Nephron (organoid): ENCODE measurements around the gene FOCAD.

Experiments
- H3K27ac Mint-ChIP-seq, 3 experiments: 2 replicates each; pipeline ENCODE4 v1.8.0; 2020; ENCODE audit warnings: mixed read lengths in 3 of 3, mild to moderate bottlenecking in 2 of 3, moderate library complexity in 1 of 3
- H3K27me3 Mint-ChIP-seq: 2 replicates; pipeline ENCODE4 v1.8.0; 2021; ENCODE audit warnings: low read depth, mild to moderate bottlenecking, moderate library complexity, mixed read lengths
- H3K36me3 Mint-ChIP-seq: 2 replicates; pipeline ENCODE4 v1.8.0; 2020; ENCODE audit warnings: low read depth, mixed read lengths
- H3K4me1 Mint-ChIP-seq: 2 replicates; pipeline ENCODE4 v1.8.0; 2020; ENCODE audit warnings: mixed read lengths
- H3K4me3 Mint-ChIP-seq, 3 experiments: 2 replicates each; pipeline ENCODE4 v1.8.0; 2020; ENCODE audit warnings: mild to moderate bottlenecking in 3 of 3, mixed read lengths in 3 of 3, moderate library complexity in 2 of 3
- H3K9me3 Mint-ChIP-seq: 2 replicates; pipeline ENCODE4 v1.8.0; 2020; ENCODE audit warnings: mixed read lengths
- TF ChIP-seq, protein P1 (sequence below), 3 experiments: fragments of 200-600 bp; sonication (generic); IDR thresholded peaks; one replicate each; pipeline ENCODE4 v1.5.0; 2021; ENCODE audit warnings: antibody characterized with exemption in 3 of 3; ENCODE audit not compliant: unreplicated experiment in 3 of 3

FOCAD gene

GRCh38 chr9:20729523-20729922 lies 45.5 kb downstream of the FOCAD start:
- H3K4me3 Mint-ChIP-seq, result no peak overlapping the region
- H3K9me3 Mint-ChIP-seq, result no peaks in the 10 kb centered on the region
- TF ChIP-seq, protein P1, sequence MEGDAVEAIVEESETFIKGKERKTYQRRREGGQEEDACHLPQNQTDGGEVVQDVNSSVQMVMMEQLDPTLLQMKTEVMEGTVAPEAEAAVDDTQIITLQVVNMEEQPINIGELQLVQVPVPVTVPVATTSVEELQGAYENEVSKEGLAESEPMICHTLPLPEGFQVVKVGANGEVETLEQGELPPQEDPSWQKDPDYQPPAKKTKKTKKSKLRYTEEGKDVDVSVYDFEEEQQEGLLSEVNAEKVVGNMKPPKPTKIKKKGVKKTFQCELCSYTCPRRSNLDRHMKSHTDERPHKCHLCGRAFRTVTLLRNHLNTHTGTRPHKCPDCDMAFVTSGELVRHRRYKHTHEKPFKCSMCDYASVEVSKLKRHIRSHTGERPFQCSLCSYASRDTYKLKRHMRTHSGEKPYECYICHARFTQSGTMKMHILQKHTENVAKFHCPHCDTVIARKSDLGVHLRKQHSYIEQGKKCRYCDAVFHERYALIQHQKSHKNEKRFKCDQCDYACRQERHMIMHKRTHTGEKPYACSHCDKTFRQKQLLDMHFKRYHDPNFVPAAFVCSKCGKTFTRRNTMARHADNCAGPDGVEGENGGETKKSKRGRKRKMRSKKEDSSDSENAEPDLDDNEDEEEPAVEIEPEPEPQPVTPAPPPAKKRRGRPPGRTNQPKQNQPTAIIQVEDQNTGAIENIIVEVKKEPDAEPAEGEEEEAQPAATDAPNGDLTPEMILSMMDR (IDR thresholded peaks at IDR 0.05; ENCODE audit: unreplicated experiment in 3 of 3), result no peak
- peaks cover 4% of the 10 kb centered on the region for H3K4me1 Mint-ChIP-seq
- no peaks in the 10 kb centered on the region for H3K27me3 Mint-ChIP-seq
- H3K36me3 Mint-ChIP-seq, result peaks cover 42% of the 10 kb centered on the region
- no peak overlapping the region for H3K27ac Mint-ChIP-seq

DNA sequence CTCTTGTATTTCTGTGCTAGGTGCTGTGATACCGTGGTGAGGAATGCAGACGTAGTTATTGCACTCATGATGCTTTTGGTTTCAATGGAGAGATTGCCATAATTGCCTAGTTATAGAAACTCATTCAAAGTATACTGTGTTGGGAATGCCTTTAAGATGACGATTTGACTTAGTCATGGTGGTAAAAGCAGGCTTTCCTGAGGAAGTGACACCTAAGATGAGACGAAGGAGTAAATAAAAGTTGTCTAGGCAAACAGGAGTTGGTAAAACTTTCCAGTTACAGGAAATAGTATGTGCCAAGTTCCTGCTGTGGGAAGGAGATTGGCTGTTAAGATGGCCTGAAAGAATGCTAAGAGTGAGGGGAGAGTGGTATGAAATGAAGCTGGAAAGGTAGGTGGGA lies 48.1 kb downstream of the FOCAD start:
- Mint-ChIP-seq H3K4me3 (no peak overlapping the region), H3K27me3 (no peaks in the 10 kb centered on the region), H3K27ac (no peak overlapping the region), H3K4me1 (no peaks in the 10 kb centered on the region), H3K9me3 (no peaks in the 10 kb centered on the region), H3K36me3 (peaks cover 38% of the 10 kb centered on the region)
- TF ChIP-seq, protein P1 (IDR thresholded peaks at IDR 0.05; ENCODE audit: unreplicated experiment in 3 of 3), result no peak

DNA sequence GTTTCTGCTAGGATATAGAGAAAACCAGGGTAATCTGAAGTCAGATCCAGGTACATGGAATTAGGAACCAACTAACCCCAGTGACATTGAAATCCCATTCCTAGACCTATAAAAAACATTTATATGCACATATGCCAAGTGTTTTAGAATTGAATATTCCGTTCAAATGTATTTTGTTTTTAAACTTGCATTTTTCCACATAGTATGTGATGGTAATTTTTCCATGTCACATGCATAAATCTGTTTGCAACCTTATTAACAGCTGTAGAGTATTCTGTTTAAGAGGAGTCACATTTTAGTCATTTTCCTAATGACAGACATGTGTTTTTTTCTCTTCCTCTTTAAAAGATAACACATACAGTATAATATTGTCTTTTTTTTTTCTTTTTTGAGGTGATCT lies 50.2 kb downstream of the FOCAD start:
- no peak overlapping the region for H3K4me3 Mint-ChIP-seq
- no peaks in the 10 kb centered on the region for H3K4me1 Mint-ChIP-seq
- H3K9me3 Mint-ChIP-seq, result no peaks in the 10 kb centered on the region
- no peaks in the 10 kb centered on the region for H3K27me3 Mint-ChIP-seq
- peaks cover 33% of the 10 kb centered on the region for H3K36me3 Mint-ChIP-seq
- TF ChIP-seq, protein P1 (IDR thresholded peaks at IDR 0.05; ENCODE audit: unreplicated experiment in 3 of 3), result no peak
- no peak overlapping the region for H3K27ac Mint-ChIP-seq

DNA sequence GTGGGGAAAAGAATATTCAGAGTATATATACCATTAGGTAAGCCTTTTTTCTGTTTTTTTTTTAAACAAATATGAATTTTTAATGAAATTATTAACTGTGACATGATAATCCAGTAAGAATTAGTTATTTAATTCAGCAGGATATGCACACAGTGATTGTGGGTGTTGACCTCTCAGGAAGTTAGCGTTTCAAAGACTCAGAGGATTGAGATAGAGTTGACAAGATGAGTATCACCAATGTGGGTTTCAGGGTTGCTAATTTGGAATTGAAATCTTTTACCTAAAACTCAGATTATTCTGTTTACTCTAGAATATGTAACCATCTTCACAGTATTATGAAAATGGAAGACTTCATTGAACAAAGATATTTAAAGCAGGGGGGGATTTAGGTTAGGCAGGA lies 56.2 kb downstream of the FOCAD start:
- no peaks in the 10 kb centered on the region for H3K27me3 Mint-ChIP-seq
- H3K27ac Mint-ChIP-seq, result no peak overlapping the region
- TF ChIP-seq, protein P1 (IDR thresholded peaks at IDR 0.05; ENCODE audit: unreplicated experiment in 3 of 3), result no peak
- peaks cover 43% of the 10 kb centered on the region for H3K36me3 Mint-ChIP-seq
- peaks cover 6% of the 10 kb centered on the region for H3K4me1 Mint-ChIP-seq
- no peak overlapping the region for H3K4me3 Mint-ChIP-seq
- H3K9me3 Mint-ChIP-seq, result no peaks in the 10 kb centered on the region

GRCh38 chr9:20740929-20741582 lies 57.0 kb downstream of the FOCAD start:
- Mint-ChIP-seq H3K9me3 (no peaks in the 10 kb centered on the region), H3K4me3 (no peak overlapping the region), H3K27ac (no peak overlapping the region), H3K27me3 (no peaks in the 10 kb centered on the region), H3K4me1 (peaks cover 6% of the 10 kb centered on the region), H3K36me3 (peaks cover 43% of the 10 kb centered on the region)
- TF ChIP-seq, protein P1 (IDR thresholded peaks at IDR 0.05; ENCODE audit: unreplicated experiment in 3 of 3), result no peak

DNA sequence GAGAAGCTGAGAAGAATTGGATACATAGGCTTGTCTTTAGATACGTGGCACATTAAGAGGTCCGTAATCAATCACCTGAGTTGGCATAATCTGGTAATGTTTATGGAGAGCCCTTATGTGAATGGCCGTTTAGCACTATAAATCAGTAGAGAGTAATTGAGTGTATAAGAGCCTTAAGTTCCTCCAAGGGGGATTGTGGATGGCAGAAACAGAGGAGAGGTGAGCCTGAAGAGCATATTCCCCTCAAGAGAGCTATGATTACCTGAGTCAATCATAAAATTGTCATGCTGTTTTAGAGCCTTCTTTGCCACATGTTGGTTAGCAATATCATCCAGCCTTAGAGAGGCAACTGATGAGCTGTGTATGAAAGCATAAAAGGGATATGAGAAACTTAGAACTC lies 58.8 kb downstream of the FOCAD start:
- TF ChIP-seq, protein P1 (IDR thresholded peaks at IDR 0.05; ENCODE audit: unreplicated experiment in 3 of 3), result no peak
- Mint-ChIP-seq H3K36me3 (peaks cover 36% of the 10 kb centered on the region), H3K27me3 (no peaks in the 10 kb centered on the region), H3K9me3 (no peaks in the 10 kb centered on the region), H3K27ac (no peak overlapping the region), H3K4me3 (no peak overlapping the region), H3K4me1 (peaks cover 6% of the 10 kb centered on the region)
